DND-41 (cell line): ENCODE results near the gene TMEM128.

Experiments used
- ATAC-seq: fragments of 200-7000 bp; cut with Tn5 transposase; 3 replicates; pipeline ENCODE4 v1.9.1; 2021; ENCODE audit warnings: low read depth; ENCODE audit not compliant: insufficient read depth
- DNase-seq: peaks from one replicate; pipeline ENCODE4 v3.0.0-alpha.2; 2020
- H2AFZ ChIP-seq: 2 replicates; pipeline ENCODE4 v1.6.0; 2012; ENCODE audit warnings: low read depth, low read length
- H3K27ac ChIP-seq: 2 replicates; pipeline ENCODE4 v1.5.1; 2012; ENCODE audit warnings: low read length, inconsistent platforms
- H3K27me3 ChIP-seq: fragments of 200-600 bp; sonication (generic); 2 replicates; pipeline ENCODE4 v1.6.0; 2012; ENCODE audit warnings: low read length, mild to moderate bottlenecking, inconsistent platforms; ENCODE audit not compliant: insufficient read depth, poor library complexity
- H3K36me3 ChIP-seq: 2 replicates; pipeline ENCODE4 v1.5.1; 2012; ENCODE audit warnings: low read length, inconsistent platforms; ENCODE audit not compliant: insufficient read depth
- H3K4me1 ChIP-seq: 2 replicates; pipeline ENCODE4 v1.5.1; 2012; ENCODE audit warnings: mild to moderate bottlenecking, low read length; ENCODE audit not compliant: insufficient read depth
- H3K4me2 ChIP-seq: 2 replicates; pipeline ENCODE4 v1.6.0; 2012; ENCODE audit warnings: mild to moderate bottlenecking, moderate library complexity, low read length, inconsistent platforms; ENCODE audit not compliant: insufficient read depth
- H3K4me3 ChIP-seq, 2 experiments: fragments of 200-600 bp in 1 of 2; shearing (Covaris generic) in 1 of 2; 2 replicates each; pipeline ENCODE4 v1.5.1; 2012 to 2016; ENCODE audit warnings: inconsistent platforms in 2 of 2, low read length in 2 of 2, mild to moderate bottlenecking in 2 of 2, low read depth in 1 of 2, moderate library complexity in 1 of 2
- H3K79me2 ChIP-seq: 2 replicates; pipeline ENCODE4 v1.6.0; 2012; ENCODE audit warnings: low read length, inconsistent platforms; ENCODE audit not compliant: insufficient read depth
- H3K9ac ChIP-seq: 2 replicates; pipeline ENCODE4 v1.6.0; 2012; ENCODE audit warnings: low read depth, mild to moderate bottlenecking, inconsistent platforms, low read length, moderate library complexity
- H3K9me3 ChIP-seq: 2 replicates; pipeline ENCODE4 v1.5.1; 2012; ENCODE audit warnings: low read length, moderate library complexity, mild to moderate bottlenecking, inconsistent platforms; ENCODE audit not compliant: insufficient read depth, severe bottlenecking
- H4K20me1 ChIP-seq: 2 replicates; pipeline ENCODE4 v1.6.0; 2012; ENCODE audit warnings: low read length; ENCODE audit not compliant: insufficient read depth
- EZH2 ChIP-seq: IDR thresholded peaks from 3 replicates; pipeline ENCODE4 v1.6.1; 2012; ENCODE audit warnings: borderline replicate concordance, low read depth, mild to moderate bottlenecking, moderate library complexity, low read length, inconsistent platforms; ENCODE audit not compliant: severe bottlenecking
- TF ChIP-seq, protein P1 (sequence below): IDR thresholded peaks from 2 replicates; pipeline ENCODE4 v1.5.1; 2012; ENCODE audit warnings: borderline replicate concordance, low read length, moderate library complexity, mild to moderate bottlenecking; ENCODE audit not compliant: poor library complexity, severe bottlenecking; ENCODE audit errors: extremely low read depth

TMEM128 gene

DNA sequence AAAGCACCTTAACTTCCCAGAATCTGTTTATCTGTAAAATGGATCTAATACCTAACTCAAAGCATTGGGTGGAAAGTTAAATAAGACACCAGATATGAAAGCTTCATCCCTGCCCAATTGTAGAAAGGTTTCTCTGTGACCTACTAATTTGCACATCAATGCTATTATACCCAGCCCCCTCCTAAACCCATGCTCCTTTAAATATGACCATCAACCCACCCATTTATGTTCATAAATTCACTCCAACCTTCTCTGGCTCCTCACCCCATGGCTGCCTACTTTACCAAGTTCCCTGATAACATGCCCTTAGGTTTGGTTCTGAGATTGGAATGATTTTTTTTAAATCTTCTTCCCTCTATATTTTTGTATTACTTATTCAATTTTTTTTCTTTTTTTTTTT, 40.1 kb upstream of the TMEM128 start:
- Histone ChIP-seq H3K4me1 (peaks cover 36% of the 10 kb centered on the region), H3K4me3 (no peak overlapping the region; a peak in 1 of 4 replicates), H3K36me3 (peaks cover 35% of the 10 kb centered on the region), H3K27ac (no peak overlapping the region), H2AFZ (no peak overlapping the region), H3K27me3 (no peaks in the 10 kb centered on the region), H3K79me2 (peaks cover 69% of the 10 kb centered on the region), H4K20me1 (peaks cover 10% of the 10 kb centered on the region; the same call in 1 of the 2 replicates), H3K4me2 (peak overlapping the region; percentile 42; the same call in 1 of the 2 replicates), H3K9ac (no peak overlapping the region), H3K9me3 (no peaks in the 10 kb centered on the region)
- ATAC-seq (no peak), DNase-seq (no peak)
- TF ChIP-seq, protein P1, sequence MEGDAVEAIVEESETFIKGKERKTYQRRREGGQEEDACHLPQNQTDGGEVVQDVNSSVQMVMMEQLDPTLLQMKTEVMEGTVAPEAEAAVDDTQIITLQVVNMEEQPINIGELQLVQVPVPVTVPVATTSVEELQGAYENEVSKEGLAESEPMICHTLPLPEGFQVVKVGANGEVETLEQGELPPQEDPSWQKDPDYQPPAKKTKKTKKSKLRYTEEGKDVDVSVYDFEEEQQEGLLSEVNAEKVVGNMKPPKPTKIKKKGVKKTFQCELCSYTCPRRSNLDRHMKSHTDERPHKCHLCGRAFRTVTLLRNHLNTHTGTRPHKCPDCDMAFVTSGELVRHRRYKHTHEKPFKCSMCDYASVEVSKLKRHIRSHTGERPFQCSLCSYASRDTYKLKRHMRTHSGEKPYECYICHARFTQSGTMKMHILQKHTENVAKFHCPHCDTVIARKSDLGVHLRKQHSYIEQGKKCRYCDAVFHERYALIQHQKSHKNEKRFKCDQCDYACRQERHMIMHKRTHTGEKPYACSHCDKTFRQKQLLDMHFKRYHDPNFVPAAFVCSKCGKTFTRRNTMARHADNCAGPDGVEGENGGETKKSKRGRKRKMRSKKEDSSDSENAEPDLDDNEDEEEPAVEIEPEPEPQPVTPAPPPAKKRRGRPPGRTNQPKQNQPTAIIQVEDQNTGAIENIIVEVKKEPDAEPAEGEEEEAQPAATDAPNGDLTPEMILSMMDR = no peak
- no peak for TF ChIP-seq EZH2

DNA sequence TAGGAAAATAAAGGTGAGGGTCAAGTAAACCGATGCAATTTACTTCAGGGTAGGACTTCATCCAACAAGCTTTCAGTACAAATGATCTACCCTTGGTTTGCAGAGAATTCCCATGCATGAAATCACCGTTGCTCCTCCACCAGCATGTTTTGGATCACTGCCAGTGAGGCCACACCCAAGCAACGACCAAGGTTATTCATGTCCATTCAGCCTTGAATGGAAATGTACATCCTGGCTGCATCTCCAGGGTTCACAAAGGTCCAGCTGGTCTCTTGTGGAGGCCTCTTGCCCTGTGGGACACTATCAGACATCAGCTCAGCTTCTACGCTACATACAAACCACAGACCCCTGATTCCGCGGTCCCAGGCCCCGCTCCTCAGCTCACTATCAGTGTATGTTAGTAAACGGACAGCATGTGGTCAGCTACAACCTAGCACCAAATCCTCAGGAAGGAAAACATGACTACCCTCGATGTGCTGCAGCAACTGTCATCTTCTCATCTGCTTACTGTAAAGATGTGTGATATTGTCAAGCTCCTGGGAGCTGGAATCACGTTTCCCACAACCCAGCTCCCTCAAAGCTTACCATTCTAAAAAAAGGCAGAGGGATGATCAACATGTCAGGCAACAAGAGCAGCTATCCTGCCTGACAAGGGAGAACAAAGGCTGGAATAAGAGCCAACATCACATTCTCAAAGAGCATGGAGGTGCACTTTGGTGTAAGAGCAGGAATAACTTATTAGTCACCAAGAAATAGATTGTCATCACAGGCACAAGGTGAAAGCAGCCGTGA, 37.0 kb upstream of the TMEM128 start:
- DNase-seq (no peak), ATAC-seq (no peak)
- Histone ChIP-seq H3K79me2 (peaks cover 39% of the 10 kb centered on the region), H4K20me1 (no peaks in the 10 kb centered on the region; the same call in 1 of the 2 replicates), H3K4me1 (peaks cover 19% of the 10 kb centered on the region), H3K27ac (no peak overlapping the region), H3K36me3 (peaks cover 58% of the 10 kb centered on the region), H3K4me3 (no peak overlapping the region), H3K9me3 (no peaks in the 10 kb centered on the region), H3K27me3 (no peaks in the 10 kb centered on the region), H3K9ac (no peak overlapping the region), H3K4me2 (no peak overlapping the region), H2AFZ (no peak overlapping the region)
- no peak for TF ChIP-seq EZH2
- TF ChIP-seq, protein P1 = no peak

DNA sequence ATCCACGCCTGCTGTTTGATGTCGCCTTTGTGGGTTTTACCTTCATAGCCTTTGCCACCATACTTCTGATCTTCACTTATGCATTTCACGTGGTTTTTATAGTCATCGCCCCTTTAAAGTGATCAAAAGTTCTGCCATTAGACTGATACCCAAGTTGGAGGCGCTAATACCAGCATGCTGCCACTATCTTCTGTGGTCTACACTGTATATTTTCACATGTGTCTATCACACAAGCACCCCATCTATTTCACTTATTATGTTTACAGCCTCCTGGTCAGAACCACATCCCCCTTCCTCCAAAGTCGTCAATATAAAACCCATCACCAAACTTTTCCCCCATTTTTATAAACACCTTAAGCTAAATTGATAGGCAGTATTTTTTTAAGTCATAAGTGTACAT, 33.8 kb upstream of the TMEM128 start:
- H3K36me3 ChIP-seq = peaks cover 85% of the 10 kb centered on the region
- H2AFZ ChIP-seq = no peak overlapping the region
- no peaks in the 10 kb centered on the region for H4K20me1 ChIP-seq
- TF ChIP-seq, protein P1 = no peak
- TF ChIP-seq EZH2 = no peak
- no peaks in the 10 kb centered on the region for H3K4me1 ChIP-seq
- H3K27ac ChIP-seq = no peak overlapping the region
- DNase-seq = no peak
- peaks cover 9% of the 10 kb centered on the region; the same call in 1 of the 2 replicates for H3K79me2 ChIP-seq
- H3K4me2 ChIP-seq = no peak overlapping the region
- no peaks in the 10 kb centered on the region for H3K27me3 ChIP-seq
- H3K9me3 ChIP-seq = no peaks in the 10 kb centered on the region
- ATAC-seq = no peak
- no peak overlapping the region for H3K4me3 ChIP-seq
- H3K9ac ChIP-seq = no peak overlapping the region
